NCI-H128 (cell line): ENCODE results near the gene C2orf81.

Source experiments
- DNase-seq: peaks from one replicate; lab custom pipeline; 2025; ENCODE audit not compliant: unreplicated experiment; lab: John Stamatoyannopoulos, UW

C2orf81 gene

DNA sequence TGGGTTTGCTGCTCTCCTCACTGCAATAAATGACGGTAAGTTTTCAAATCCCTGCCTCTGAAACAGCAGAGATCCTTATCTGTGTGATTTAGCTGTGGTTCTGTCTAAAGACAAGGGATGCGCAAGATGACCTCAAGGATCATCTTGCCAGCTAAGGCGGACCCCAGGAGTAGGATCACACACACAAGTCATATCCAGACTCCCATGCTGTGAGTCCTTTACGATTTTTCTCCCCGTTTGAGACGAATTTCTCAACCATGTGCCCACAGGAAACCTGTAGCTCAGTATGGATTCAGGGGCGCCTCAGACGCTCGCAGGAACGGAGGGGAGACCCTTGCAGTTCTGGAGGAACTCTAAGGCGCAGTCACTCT lies 30.2 kb downstream of the C2orf81 start:
- DNase-seq: no peak

DNA sequence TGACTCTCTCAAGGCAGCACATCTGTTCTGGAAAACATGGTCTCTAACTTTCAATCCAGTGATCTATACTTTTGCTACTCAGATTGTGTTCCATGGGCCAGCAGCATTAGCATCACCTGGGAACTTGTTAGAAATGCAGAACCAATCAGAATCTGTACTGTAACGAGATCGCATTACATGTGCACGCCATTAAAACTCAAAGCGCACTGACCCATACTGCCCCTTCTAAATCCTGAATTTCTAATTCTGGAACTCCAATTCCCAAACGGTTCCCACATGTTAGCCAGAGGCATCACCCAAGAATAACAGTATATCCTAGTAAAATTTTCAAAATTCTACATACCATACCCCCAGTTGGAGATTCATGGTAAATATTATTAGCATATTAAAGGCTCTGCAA lies 30.8 kb downstream of the C2orf81 start:
- DNase-seq: no peak

DNA sequence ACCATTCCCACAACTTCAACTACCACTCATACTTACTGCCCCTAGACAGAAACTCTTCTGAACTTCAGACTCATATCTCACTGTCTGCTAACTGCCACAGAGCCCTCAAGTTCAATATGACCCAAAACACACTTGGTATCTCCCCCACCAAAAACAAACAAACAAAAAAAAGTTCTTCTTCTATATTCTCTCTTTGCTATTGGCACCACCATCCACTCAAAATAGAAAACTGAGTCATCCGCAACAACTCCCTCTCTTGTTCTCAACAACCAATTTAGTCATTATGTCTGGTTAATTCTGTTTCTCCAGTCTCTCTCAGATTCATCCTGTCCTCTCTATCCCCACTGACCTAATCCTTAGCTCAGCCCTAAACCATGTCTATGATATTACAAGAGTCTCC lies 34.1 kb downstream of the C2orf81 start:
- DNase-seq: no peak

DNA sequence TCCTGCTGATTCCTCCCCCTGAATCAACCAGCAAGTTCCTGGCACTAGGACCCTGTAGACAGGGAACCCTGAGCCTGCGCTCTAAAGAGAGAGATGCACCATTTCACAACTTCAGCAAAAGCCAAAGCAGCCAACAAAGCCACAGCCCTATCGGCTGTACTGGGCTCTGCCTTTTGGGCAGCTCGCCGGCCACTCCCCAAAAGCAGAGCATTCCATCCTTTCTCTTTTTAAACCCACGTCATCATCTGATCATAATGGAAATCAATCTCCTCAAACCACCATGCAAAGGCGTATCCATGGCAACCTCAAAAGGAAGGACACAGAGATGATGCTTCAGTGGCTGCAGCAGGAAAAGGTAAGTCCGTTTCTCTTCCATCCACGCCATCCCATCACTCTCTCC lies 36.0 kb downstream of the C2orf81 start:
- DNase-seq: no peak

DNA sequence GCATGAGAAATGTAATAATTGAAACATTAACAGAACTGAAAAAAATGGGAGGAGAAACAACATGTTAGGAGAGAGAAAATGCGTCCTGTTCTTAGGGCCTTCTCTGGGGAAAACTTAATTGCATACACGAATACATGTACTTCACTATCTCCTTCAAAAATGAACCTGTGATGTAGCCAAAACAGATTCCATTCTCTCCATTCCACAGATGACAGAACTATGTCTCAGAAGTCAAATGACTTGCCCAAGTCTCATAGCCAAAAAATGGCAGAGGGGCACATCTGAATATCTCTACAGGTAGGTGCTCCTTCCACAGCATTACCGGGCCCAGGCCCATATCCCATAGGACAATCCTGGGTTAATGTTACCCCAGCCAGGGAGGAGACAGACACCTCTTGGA lies 37.4 kb downstream of the C2orf81 start:
- no peak for DNase-seq

DNA sequence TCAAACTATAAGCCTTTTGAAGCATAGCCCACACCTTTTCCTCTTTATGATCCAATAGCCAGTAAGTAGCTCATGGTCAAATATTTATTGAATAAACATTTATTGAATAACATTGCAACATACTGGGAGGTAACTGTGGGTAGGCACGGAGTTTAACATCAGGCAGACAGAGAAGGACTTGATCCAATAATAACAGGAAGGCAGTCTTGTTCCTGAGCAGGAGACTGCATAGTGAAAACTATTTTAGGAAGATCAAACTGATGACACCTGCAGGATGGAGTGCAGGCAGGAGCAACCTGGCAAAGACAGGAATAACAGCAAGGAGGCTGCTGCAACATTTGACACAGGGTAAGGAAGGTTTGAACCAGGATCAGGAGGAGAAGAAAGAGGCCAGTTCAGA lies 38.2 kb downstream of the C2orf81 start:
- no peak for DNase-seq

DNA sequence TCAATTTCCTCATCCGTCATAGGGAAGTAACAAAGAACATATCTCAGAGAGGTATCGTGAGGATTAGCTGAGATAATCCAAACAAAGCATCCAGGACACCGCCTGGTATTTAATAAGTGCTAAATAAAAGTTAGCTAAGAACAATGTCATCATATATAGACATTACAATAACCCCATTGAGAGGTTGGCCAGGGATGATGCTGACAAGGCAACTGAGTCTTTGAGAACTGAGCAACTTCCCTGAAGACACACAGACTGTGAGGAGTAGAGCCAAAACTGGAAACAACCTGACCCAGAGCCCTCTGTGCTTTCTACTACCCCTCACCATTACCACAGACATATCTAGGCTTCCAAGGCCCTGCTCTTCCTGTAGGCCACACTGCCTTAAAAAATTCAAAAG lies 39.7 kb downstream of the C2orf81 start:
- DNase-seq: no peak

DNA sequence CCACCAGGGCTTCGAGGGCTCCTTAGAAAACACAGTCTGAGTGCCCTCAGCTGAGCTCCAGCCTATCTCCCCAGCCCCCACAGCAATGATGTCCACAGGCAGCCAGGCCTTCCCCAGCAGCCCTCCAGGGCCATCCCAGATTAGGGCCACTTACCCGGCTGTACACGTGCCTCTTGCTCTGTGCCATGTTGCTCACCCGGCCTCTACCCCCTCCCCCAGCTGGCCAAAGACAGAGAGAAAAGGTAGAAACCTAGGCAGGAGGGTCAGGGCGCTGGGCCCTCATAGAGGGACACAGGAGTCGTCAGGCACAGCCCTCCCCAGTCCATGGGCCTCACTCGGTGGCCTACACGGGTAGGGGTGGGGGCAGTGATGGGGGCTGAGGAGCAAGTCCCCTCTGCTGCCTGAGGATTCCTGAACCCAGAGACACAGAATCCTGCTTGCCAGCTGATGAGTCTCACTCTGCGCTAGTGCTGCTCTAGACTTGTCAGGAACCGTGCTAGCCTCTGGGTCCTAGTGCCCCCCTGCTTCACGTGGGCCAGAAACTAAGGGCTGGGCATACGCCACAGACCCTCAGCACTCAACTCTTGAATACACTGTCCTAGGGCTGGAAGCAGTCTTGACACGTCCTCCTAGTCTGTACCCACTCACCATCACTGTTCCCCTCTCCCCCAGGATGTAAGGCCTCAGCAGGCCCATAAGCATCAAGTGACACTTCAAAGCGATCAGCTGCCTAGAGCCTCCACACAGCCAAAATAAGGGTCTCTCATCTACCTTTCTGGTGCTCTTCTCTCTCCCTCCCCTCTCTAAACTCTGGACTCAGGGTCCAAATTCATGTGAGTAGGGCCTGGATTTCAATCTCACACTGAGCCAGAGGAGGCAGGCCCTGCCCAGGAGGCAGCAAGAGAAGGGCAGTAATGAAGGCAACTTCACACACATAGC lies 41.3 kb downstream of the C2orf81 start, which contains the start of gene DCTN1:
Gene DCTN1 (minus strand): TSS at position 461 of the 939 bp plus-strand sequence. CDS start 274 bp downstream, at position 187.
- DNase-seq: no peak

DNA sequence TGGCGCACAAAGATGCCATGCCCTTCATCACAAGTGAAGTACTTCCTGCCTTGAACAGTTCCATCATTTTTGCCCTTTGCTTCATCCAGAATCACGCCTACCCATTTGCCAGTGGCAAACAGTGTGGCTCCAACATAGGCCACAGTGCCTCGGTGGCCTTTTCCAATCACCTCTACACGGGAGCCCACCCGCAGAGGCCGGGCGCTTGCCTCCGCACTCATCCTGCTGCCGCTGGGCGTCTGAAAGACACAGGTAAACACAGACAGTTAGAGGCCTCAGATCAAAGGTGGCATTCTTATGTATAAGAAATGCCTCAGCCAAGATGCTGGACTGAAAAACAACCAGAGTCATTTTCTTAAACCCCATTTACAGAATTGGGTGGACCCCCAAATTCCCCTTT lies 43.4 kb downstream of the C2orf81 start:
- no peak for DNase-seq

DNA sequence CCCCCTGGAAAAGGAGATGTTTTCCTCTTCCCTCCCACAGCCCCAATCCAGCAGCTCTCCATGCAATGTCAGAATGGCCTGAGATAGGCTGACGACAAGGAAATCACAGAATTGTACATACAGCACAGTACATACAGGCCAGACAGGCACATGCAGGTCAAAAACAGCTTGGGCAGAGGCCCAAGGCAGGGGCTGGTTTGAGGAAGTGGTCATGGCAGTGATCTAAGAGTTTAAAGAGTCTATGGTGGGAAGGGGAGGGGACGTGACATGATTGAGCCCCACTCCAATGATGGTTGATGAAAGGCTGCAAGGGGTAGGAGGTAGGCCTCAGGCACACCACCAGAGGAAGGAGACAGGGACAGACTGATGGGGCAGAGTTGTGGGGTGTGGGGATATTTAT lies 45.6 kb downstream of the C2orf81 start:
- no peak for DNase-seq

DNA sequence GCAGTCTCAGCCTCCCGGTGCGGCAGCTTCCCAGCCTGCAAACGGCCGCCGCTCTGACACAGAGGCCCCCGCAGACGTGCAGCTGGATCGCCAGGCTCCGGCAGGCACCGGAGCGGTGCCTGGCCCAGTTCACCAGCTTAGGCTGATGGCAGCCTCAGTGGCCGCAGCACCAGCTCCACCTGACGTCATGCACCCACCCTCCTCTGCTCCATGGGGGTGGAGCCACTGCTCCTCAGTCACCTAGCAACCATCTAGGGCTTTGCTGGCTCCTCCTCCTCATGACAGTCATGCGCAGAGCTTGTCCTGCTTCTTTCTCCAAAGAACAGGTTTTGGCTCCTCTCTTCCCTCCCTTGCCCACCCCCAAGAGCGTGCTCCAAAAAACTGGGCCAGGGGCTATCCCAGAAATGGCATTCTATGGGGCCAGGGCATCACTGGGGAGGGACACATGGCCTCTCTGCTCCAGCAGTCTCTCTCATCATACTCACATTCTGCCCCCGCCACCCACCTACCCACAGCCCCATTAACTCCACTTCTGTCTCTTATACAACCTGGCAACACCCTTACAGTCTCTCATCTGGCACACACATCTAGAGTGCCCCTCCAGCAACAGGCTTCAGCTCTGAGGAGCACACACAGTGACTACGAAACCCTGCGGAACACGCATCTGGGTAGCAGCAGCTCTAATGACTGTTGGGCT lies 46.8 kb downstream of the C2orf81 start:
- DNase-seq: peak; percentile 76

DNA sequence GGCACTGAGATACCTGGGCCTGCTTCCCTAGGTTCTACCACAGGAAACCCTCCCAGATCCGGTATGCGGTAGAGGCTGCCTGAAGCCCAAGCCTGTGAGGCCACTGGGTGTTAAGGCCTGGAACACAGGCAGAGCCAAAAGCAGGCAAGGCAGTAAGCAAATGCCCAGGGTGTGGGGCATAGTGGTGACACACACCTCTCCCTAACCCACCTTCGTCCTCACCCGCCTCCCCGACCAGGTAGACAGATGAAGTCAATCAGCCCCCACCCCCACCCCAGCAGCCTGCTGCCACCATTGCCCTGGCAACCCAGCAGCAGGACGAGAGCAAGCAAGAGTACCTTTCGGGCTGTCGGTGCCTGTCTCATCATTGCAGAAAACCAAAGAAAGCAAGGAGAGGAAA lies 47.4 kb downstream of the C2orf81 start:
- no peak for DNase-seq

DNA sequence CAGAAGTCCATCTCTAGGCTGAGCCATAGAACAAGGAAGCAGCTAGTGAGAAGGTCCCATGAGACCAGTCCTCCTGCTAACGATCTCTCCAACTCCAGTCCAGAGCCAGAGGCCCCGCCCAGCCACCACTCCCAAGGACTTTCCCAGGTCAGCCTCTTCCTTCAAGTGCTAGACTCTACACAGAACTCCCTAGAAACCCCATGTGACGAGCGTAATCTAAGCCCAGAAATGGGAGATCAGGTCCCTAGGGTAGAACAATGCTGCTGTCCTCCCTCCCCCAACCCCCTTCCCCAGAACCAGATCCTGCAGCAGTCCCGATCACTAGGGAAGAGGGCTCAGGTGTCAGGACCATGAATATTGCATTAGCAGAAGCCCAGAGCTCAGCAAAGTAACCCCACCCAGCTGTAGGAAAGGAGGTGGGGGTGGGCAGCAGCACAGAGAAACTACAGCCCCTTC lies 48.2 kb downstream of the C2orf81 start:
- DNase-seq: peak; percentile 64

DNA sequence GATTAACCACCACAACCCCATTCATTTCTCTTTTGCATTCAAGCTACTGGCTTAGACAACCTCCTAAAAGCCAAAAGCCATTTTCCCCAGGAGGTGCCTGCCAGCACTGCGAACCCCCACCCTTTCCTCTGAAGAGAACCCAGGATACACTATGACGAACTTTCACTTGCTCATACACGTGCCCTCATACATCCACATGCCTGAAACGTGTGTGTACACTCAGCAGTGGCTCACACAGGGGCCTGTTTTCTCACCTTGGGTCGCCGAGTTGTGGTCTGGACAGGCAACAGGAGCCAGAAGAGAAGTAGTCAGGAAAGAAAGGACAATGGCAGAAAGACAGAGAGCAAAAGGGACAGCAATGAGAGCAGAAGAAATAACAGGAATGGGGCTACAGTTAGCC lies 48.7 kb downstream of the C2orf81 start:
- DNase-seq: no peak

DNA sequence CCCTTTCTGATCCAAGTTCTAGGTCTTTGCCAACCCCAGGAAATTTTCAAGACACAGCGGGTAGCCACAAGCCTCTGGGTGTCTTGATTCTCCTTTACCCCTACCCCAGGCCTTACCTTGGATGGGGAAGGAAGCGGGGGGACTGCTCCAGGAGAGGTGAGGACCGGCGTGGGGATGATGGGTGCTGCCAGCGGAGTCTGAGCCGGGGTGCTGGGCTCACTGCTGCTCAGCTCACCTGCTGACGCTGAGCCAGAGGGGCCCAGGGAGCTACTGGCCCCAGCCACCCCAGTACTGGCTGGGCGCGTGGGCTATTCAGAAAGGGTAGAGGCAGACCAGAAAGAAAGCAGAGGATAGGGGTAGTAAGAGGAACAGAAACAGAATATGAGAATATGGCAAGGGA lies 50.0 kb downstream of the C2orf81 start:
- no peak for DNase-seq

DNA sequence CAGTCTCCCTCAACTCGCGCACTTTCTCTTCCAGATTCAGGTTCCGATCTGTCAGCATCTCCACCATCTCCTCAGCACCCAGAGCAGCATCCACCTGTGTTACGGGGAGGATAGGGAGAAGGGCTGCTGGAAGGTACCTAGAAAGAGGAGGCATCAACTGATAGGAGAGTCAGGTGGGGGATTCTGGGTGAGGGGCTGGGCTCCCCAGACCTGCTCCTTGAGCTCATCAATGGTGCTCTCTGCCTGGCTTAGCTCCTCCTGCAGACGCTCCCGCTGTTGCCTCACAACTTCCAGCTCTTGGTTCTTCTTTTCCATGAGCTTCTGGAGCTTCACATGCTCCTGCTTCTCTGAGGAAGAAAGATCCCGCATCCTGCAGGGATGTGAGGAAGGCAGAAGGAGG lies 51.4 kb downstream of the C2orf81 start:
- no peak for DNase-seq

DNA sequence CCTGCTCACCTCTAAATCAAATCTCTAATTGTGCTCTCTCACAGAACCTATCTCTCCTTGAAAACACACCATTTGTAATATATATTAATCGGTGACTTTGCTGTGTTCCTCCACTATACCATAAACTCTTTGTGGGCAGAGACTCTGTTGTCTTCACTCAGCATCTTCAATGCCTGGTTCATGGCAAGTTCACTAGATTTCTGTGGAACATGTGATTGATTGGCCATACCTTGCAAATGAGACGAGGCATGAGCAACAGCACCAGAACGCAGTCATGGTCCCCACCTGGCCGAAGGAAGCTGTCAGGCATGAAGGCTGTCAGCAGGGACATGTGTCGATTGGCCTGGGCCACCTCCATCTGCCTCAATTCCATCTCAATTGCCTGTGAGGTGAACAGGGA lies 52.9 kb downstream of the C2orf81 start:
- DNase-seq: no peak

DNA sequence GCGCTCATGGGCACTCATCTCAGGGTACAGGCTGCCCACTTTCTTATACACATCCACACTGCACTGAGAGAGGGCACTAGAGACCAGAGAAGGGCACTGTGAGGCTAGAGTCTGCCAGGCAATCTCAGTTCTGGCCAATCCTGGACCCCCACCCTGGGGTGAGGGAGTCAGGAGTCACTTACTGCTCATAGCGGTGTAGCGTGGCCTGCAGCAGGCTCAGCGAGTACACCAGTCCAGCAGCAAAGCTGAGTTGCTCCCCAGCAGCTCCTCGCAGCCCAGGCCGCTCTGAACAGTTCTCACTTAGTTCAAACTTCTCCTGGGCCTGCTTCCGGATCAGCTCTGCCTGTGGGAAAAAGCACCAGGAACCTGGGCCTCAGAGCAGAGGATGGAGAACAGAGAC lies 53.6 kb downstream of the C2orf81 start:
- DNase-seq: no peak

DNA sequence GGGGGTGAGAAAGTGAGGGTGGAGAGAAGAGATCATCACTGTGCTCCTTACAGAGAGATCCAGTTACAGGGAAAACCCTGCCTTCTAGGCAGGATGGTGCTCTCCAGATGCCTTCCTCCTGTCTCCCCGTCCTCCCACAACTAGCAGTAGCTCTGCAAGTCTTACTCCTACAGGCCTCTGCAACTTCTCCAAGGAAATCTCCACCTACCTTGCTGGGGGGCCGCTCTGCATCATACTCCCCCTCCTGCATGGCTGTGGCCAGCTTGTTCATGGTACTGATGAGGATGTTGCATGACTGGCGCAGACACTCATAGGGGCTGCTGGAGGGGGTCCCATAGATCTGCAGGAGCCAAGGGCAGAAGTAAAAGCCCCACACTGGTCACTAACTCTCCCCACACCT lies 55.4 kb downstream of the C2orf81 start:
- no peak for DNase-seq

DNA sequence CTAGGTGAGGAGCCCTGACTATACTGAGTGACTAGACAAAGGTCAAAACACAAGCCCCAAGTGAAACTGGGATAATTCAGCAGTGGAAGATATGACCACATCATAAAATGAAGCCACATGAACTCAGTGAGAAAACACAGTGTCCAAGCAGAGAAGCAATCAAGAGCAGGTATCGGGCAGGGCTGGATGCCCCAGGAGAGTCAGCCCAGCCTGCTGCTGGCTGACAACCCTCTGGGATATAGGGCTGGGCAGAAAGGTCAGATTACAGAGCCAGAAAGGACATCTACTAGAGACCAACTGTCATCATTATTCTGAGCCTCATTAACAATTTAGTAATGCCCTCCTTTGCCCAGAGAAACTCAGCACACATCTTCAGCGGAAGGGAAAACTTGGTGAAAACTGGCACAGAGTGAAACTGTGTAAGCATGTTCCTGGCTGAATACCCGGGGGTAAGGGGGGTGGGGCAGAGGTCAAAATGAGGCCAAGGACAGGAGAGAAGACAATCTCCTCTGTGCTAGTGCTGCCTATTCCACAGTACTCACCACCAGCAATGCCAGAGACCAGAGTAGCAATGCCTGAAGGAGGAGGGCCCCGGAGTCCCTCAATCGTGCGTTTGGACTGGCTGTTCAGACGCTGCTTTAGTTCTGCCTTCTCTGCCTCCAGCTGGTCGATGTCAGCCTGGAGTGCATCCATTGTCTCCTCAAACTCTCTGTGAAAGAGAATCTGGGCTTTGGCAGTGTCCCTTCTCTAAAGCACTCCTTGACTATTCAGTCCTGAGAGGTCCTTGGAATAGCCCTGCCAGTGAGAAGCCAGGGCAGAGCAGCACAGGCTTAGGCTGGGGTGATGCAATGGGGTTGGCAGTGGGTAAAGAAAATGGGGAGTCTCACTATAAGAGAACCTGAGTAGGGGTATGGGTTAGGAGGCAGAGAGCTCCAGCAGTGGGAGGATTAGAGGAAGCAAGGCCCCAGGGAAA lies 56.6 kb downstream of the C2orf81 start:
- no peak for DNase-seq
